Left ventricle myocardium inferior (tissue), 1 donor: ENCODE data around the gene ATP2A3. TPM values are rescaled to one million over a fixed set of nuclear protein-coding genes. Genes with fewer than 3 reads are reported as not detected.
"Not testable (repeated sequence)": the region's sequence is repeated elsewhere in the genome, so short reads cannot be mapped to it uniquely, and the experiment has no call there.

Experiments used
- DNase-seq: peaks from one replicate; pipeline ENCODE4 v3.0.0-alpha.2; 2020
- H3K27ac ChIP-seq: fragments of 200-600 bp; replicated peaks from 2 replicates; pipeline ENCODE4 v1.8.0; 2021
- H3K27me3 ChIP-seq: fragments of 200-600 bp; 2 replicates; pipeline ENCODE4 v1.8.0; 2021; ENCODE audit warnings: low read depth
- H3K36me3 ChIP-seq: fragments of 200-600 bp; 2 replicates; pipeline ENCODE4 v1.8.0; 2021
- H3K4me1 ChIP-seq: fragments of 200-600 bp; 2 replicates; pipeline ENCODE4 v1.8.0; 2021
- H3K4me3 ChIP-seq: fragments of 200-600 bp; 2 replicates; pipeline ENCODE4 v1.8.0; 2021; ENCODE audit warnings: mild to moderate bottlenecking, moderate library complexity
- H3K9me3 ChIP-seq: fragments of 200-600 bp; replicated peaks from 2 replicates; pipeline ENCODE4 v1.8.0; 2021
- CTCF ChIP-seq: fragments of 200-600 bp; IDR thresholded peaks from 2 replicates; pipeline ENCODE4 v1.8.0; 2021; ENCODE audit warnings: antibody characterized with exemption, mild to moderate bottlenecking, borderline replicate concordance
- intact Hi-C: fragments of 100-400 bp; cut with micrococcal nuclease; formaldehyde crosslinking; loops from one replicate; pipeline ENCODE4 v1.11.0; 2022
- total RNA-seq: library from RNA; stranded (reverse); fragmentation: NEBNext Ultra II Directional; extraction: Animal tissue kit (Norgen Biotek cat#: 25700); gene quantifications from one replicate; pipeline ENCODE4 v1.2.1, GENCODE V29; 2021
- donor health status: DM: no; HTN: yes; CAD: no; lungs with severe emphysema.

ATP2A3 gene
- total RNA-seq, 1 donor from 2014 or later = 8.6 TPM

DNA sequence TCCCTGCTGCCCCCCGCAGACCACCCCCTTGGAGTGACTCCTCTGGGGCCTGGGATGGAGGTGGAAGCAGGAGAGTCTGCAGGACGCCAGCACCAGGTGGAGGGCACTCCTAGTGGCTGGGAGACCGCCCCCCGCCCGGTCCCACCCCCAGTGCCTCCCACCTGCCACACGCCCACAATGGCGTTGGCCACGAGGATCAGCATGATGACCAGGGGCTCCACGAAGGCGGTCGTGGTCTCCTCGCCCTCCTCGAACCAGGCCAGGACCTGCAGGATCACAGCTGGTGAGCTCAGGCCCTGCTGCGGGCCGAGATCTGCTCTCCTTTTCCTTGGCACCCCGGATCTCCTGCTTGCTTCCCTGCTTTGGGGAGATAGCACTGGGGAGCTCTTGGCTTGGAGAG is 12.8 kb downstream of the ATP2A3 start:
- no peaks in the 10 kb centered on the region for H3K27me3 ChIP-seq
- intact Hi-C loops = no loop called here
- no peak overlapping the region for H3K27ac ChIP-seq
- no peak for DNase-seq
- H3K9me3 ChIP-seq = no peaks in the 10 kb centered on the region
- no peak overlapping the region for H3K4me3 ChIP-seq
- H3K4me1 ChIP-seq = peaks cover 17% of the 10 kb centered on the region
- no peaks in the 10 kb centered on the region for H3K36me3 ChIP-seq
- no peak for TF ChIP-seq CTCF

- Histone ChIP-seq H3K9me3 (no peaks in the 10 kb centered on the region), H3K4me1 (peaks cover 17% of the 10 kb centered on the region), H3K4me3 (no peak overlapping the region), H3K27ac (no peak overlapping the region), H3K36me3 (no peaks in the 10 kb centered on the region), H3K27me3 (no peaks in the 10 kb centered on the region)
- no peak for DNase-seq
- no peak for TF ChIP-seq CTCF
- intact Hi-C loops = no loop called here
Observed at GRCh38 chr17:3951003-3951402, 13.2 kb downstream of the ATP2A3 start.

DNA sequence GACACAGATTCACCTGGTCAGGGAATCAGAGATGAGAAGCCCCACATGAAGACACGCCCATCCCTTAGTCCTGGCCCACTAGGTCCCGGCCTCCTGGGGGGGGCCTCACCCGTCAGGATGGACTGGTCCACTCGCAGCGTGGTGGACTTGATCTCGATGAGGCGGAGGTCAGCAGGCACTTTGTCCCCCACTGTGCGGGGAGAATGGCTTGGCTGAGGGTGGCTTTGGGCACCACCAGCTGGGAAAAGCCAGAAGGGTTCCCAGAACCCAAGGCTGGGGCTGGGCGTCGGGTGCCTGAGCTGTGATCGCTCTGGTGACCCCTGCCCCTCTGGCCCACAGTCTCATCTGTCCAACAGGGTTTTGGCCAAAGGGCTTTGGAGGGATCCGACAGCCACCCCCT is 13.7 kb downstream of the ATP2A3 start:
- no peaks in the 10 kb centered on the region for H3K36me3 ChIP-seq
- no peaks in the 10 kb centered on the region for H3K27me3 ChIP-seq
- H3K27ac ChIP-seq = no peak overlapping the region
- no peaks in the 10 kb centered on the region for H3K9me3 ChIP-seq
- no peak for DNase-seq
- no peak for TF ChIP-seq CTCF
- H3K4me1 ChIP-seq = peaks cover 13% of the 10 kb centered on the region
- no peak overlapping the region for H3K4me3 ChIP-seq
- intact Hi-C loops = no loop called here

DNA sequence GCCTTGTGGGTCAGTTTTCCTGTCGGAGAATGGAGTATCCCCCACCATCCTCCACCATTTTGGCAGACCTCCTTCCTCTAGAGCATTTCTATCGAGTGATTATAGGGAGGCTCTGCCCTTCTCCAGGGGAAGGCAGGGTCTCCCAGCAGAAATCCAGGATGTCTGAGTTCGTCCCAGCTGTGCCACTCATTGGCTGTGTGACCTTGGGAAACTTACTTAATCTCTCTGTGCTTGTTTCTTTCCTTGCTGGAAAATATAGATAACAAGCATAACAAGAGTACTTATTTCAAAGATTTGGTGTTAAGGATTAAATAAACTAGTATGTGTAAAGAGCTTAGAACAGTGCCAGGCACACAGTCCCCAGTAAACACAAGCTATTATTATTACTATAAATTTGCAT is 14.8 kb downstream of the ATP2A3 start:
- intact Hi-C loops = no loop called here
- H3K27ac ChIP-seq = no peak overlapping the region
- peaks cover 8% of the 10 kb centered on the region for H3K4me1 ChIP-seq
- H3K9me3 ChIP-seq = no peaks in the 10 kb centered on the region
- TF ChIP-seq CTCF = no peak
- no peaks in the 10 kb centered on the region for H3K36me3 ChIP-seq
- H3K4me3 ChIP-seq = no peak overlapping the region
- no peak for DNase-seq
- H3K27me3 ChIP-seq = no peaks in the 10 kb centered on the region

- H3K27me3 ChIP-seq, intact Hi-C loops, DNase-seq, H3K4me3 ChIP-seq, H3K9me3 ChIP-seq, H3K36me3 ChIP-seq, H3K27ac ChIP-seq: not testable (repeated sequence)
- H3K4me1 ChIP-seq = peaks cover 16% of the 10 kb centered on the region
Observed at GRCh38 chr17:3948551-3948950, 15.7 kb downstream of the ATP2A3 start.

GRCh38 chr17:3947318-3947810 is 16.9 kb downstream of the ATP2A3 start:
- Histone ChIP-seq H3K9me3 (no peaks in the 10 kb centered on the region), H3K4me1 (peaks cover 21% of the 10 kb centered on the region), H3K4me3 (no peak overlapping the region), H3K27ac (no peak overlapping the region), H3K27me3 (no peaks in the 10 kb centered on the region), H3K36me3 (no peaks in the 10 kb centered on the region)
- TF ChIP-seq CTCF = no peak
- DNase-seq = no peak
- intact Hi-C loops = no loop called here
